HG03196 (cell line): ENCODE measurements around the gene PACC1.
"Not testable (repeated sequence)": the region's sequence is repeated elsewhere in the genome, so short reads cannot be mapped to it uniquely, and the experiment has no call there.

Experiments used
- ATAC-seq: cut with Tn5 transposase; IDR thresholded peaks from one replicate; pipeline ENCODE4 v1.9.1; 2021; ENCODE audit not compliant: unreplicated experiment

Gene PACC1

DNA sequence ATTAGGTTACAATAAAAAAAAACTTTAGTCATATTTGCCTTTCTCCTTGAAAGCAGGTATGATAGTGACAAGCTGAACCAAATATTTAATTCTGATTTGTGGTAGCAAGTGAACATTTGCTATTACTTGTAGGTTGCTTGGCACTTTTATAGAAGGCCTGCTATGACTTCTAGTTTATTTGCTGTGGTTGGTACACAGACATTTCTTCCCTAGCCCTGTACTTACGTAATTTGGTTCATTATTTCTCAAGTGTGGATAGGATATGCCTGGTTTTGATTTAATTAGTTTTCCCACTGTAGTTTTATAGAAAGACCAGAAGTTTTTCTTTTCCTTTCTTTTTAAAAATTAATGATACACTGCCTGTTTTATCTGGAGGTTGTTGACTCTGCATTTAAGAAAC lies 73.6 kb downstream of the PACC1 start:
- ATAC-seq: no peak

DNA sequence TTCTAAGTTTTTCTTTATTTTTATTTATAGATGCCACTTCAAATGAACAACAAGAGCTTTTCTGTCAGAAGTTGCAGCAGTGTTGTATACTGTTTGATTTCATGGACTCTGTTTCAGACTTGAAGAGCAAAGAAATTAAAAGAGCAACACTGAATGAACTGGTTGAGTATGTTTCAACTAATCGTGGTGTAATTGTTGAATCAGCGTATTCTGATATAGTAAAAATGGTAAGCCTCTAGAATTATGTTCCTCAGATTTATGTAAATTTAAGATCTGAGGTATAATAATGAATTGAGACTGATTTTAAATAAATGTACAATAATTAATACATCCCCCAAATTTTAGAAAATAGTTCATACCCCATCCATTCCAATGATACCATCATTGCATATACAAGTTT lies 85.6 kb downstream of the PACC1 start:
- no peak for ATAC-seq

DNA sequence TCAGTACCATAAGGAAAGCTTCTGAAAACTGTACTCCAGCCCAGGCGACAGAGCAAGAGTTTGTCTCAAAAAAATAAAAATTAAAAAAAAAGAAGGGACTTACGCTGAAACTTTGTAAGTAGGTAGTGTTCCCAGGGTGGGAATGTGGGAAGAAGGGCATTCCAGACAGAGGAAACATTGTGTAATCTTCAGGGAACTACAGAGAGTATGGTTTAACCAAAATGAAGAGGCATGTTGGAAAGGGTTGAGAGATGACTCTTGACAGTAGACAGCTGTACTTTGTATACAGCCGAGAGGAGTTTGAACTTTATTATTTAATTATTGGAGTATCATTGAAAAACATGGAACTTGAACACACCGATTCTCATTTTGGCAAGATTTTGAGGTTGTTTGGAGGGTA lies 86.4 kb downstream of the PACC1 start:
- ATAC-seq: no peak

DNA sequence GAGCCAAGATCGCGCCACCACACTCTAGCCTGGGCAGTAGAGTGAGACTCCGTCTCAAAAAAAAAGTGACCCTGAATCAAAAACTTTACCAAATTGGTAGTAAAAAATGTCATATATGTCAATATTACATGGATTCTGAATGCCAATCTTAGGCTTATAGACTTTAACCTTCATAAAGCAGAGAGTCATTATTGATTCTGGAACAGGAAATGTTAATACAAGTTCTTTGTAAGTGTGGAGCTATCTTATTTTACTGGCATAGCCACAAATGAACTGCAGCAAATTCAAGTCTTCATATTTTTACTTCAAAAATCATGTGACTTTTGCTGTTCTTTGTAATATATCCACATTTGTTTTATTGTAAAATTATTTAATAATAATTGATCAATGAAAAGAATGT lies 88.1 kb downstream of the PACC1 start:
- ATAC-seq: no peak

DNA sequence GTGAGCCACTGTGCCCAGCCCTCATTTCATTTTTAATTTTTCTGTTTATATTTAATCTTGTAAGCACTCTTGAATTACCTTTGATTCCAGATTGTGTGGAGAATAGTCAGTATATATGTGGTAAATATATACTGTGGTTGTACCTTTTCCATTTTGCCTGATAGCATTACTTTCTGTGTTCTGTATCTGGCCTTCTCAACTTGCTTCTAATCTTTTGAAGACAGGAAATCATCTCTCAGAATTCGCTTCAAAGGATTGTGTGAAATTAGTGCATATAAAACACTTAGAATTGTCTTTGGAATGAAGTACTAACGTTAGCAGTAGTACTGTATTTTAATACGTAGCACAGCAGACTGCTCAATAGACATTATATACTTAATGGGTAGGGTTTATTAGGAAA lies 91.6 kb downstream of the PACC1 start:
- ATAC-seq: no peak

DNA sequence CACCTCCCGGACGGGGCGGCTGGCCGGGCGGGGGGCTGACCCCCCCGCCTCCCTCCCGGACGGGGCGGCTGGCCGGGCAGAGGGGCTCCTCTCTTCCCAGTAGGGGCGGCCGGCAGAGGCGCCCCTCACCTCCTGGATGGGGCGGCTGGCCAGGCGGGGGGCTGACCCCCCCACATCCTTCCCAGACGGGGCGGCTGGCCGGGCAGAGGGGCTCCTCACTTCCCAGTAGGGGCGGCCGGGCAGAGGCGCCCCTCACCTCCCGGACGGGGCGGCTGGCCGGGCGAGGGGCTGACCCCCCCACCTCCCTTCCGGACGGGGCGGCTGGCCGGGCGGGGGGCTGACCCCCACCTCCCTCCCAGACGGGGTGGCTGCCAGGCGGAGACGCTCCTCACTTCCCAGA lies 93.7 kb downstream of the PACC1 start:
- ATAC-seq: not testable (repeated sequence)

DNA sequence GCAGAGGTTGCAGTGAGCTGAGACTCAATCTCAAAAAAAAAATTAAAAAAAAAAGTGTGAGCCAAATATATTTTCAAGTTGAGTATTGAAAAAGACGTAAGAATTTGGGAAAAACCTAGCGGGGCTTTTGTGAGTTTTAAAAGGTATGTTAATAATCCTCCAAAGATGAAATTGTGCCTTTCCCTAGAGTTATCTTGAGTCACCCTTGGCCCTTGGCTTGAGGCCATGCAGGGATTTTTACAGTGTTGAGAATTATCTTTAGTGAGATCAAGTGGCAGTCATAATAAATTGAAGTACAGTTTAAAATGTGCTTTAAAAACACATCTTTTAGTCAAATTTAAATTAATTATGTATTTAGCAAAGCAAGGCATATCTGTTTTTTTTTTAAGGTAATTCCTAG lies 96.8 kb downstream of the PACC1 start:
- ATAC-seq: no peak

DNA sequence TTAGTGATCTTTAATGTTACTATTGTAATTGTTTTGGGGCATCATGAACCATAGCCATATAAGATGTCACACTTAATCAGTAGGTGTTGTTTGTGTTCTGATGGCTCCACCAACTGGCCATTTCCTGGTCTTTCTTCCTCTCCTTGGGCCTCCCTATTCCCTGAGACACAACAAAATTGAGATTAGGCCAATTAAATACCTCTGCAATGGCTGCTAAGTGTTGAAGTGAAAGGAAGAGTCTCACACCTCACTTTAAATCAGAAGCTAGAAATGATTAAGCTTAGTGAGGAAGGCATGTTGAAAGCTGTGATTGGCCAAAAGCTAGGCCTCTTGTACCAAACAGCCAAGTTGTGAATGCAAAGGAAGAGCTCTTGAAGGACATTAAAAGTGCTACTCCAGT lies 98.8 kb downstream of the PACC1 start:
- ATAC-seq: no peak

DNA sequence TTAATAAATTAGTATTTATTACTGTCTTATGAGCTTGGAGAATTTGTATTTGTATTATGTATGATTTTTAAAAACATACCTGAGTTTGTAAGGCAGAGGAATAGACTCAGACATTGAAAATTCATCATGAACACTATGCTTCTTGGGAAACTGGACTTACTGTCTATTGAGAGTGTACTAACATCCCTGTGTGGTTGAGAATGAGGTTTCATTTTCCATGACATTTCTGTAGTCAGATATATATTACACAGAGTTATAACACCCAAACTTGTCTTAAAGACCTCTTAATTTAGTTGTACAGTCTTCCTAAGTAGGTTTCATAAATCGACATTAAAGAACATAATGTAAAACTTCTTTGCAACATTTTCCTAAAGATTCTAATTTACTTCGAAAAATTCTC lies 99.5 kb downstream of the PACC1 start:
- no peak for ATAC-seq
